Activated naive CD4-positive, alpha-beta T cell treated with anti-CD3 and anti-CD28 coated beads, Interleukin-2, amount 50 U/mL, for 16 hours (primary cell): ENCODE data around the gene MAGEC3.
"Not testable (repeated sequence)": the region's sequence is repeated elsewhere in the genome, so short reads cannot be mapped to it uniquely, and the experiment has no call there.

Experiments used
- DNase-seq: peaks from one replicate; pipeline ENCODE4 v3.0.0-alpha.2; 2020

The MAGEC3 gene, protein sequence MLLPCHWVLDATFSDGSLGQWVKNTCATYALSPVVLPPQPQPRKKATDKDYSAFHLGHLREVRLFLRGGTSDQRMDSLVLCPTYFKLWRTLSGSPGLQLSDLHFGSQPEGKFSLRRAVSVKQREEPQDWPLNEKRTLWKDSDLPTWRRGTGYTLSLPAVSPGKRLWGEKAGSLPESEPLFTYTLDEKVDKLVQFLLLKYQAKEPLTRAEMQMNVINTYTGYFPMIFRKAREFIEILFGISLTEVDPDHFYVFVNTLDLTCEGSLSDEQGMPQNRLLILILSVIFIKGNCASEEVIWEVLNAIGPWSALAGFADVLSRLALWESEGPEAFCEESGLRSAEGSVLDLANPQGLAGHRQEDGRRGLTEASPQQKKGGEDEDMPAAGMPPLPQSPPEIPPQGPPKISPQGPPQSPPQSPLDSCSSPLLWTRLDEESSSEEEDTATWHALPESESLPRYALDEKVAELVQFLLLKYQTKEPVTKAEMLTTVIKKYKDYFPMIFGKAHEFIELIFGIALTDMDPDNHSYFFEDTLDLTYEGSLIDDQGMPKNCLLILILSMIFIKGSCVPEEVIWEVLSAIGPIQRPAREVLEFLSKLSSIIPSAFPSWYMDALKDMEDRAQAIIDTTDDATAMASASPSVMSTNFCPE

GRCh38 chrX:141838016-141838415 lies at the start of gene MAGEC3:
MAGEC3 (plus strand) TSS chrX:141838316; CDS start chrX:141838316, 0 bp downstream.
- no peak for DNase-seq

DNA sequence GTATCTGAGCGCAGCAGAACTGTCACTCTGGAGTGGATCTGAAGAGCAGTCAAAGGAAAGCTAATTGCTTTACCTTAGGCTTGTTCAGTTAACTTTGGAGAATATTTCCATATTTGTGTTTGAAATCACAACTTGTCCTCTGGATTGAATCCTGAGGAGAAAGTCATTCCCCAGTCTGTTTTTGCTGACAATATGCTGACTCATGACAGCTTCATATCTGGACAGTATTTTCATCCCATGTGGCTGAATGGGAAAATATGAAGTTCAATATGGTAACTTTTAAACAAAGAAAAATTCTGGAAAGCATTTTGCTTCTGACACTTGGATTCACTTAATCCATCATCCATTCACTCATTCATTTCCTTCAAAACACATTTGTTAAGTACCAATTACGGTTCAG lies 46.3 kb upstream of the MAGEC3 start:
- DNase-seq: no peak

- no peak for DNase-seq
Observed at GRCh38 chrX:141811438-141811837, 26.7 kb upstream of the MAGEC3 start.

DNA sequence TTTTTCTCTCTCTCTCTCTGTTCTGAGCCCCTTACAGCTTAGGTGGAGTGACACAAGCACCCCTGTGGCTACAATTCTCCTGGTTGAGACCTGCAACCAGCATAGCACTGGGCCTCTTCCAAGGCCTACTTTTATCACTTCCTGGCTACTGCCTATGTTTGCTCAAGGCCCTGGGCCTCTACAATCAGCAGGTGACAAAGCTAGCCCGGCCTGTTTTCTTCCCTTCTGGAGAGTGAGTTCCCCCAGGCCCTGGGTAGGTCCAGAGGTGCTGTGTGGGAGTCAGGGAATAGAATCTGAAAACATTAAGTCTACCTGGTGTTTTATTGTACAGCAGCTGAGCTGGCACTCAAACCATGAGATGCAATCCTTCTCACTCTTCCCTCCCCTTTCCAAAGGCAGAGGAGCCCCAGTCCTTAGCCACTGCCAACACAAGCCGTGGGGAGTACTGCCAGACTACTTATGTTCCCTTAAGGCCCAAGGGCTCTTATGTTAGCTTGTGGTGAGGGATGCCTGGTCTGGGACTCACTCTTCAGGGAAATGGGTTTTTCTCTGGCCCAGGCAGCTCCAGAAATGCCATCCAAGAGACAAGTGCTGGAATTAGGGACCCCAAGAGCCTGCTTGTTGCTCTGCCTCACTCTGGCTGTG lies 23.8 kb upstream of the MAGEC3 start:
- DNase-seq: no peak

DNA sequence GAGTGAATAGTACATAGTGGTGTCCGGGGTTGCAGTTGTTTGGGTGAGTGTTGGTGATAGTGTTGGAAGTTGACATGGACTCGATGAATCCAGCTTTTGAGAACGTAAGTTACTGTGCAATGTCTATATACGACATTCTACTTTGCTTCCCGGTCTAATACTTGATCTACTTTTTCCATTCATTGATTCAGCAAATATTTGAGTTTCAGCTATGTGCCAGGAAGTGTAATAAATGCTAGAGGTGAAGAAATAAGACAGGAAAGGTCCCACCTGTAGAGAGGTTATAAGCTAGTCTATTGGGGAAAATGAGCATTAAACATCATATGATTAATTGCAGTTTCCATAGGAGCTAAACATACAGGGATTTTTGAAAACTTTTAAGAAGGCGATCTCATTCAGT lies 22.2 kb upstream of the MAGEC3 start:
- no peak for DNase-seq

GRCh38 chrX:141832247-141832646 lies 5.9 kb upstream of the MAGEC3 start:
- no peak for DNase-seq

DNA sequence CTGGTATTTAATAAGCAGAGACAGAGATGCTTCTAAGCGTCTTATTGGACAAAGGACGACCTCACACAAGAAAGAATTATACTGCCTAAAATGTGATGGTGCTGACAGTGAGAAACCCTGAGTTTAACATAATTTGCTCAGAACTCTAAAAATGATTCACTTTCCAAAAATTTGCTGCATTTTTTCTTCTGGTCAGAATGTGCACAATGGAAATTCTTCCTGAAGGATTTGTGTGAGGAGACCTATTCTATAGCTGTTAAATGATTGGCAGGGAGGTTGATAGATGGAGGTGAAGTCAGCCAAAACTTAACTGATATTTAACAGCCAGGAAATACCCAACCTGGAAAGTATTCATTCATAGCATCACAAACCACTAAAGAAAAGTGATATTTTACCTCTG lies 1.7 kb downstream of the MAGEC3 start:
- no peak for DNase-seq

- DNase-seq: no peak
Observed at GRCh38 chrX:141857479-141857878, 19.4 kb downstream of the MAGEC3 start.

DNA sequence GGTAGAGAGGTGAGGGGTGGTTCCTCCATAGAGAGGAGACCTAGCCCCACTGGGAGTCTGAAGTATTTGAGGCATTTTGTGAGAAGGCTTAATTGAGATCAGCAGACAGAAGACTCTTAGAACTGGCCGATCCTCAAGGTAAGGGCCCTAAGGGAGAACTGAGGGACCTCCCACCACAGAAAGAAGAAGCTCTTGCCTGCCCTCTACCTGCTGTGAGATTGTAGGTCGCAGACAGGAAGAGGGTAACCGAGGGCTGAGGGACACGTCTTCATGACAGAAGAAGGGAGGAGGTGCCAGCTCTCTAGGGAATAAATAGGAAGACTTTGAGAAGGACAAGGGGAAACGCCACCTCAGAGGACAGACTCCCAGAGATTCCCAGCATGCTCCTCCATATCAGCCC lies 41.5 kb downstream of the MAGEC3 start:
- DNase-seq: no peak

GRCh38 chrX:141888811-141889210 lies 50.7 kb downstream of the MAGEC3 start:
- not testable (repeated sequence) for DNase-seq

GRCh38 chrX:141894733-141895132 lies 56.6 kb downstream of the MAGEC3 start:
- no peak for DNase-seq

DNA sequence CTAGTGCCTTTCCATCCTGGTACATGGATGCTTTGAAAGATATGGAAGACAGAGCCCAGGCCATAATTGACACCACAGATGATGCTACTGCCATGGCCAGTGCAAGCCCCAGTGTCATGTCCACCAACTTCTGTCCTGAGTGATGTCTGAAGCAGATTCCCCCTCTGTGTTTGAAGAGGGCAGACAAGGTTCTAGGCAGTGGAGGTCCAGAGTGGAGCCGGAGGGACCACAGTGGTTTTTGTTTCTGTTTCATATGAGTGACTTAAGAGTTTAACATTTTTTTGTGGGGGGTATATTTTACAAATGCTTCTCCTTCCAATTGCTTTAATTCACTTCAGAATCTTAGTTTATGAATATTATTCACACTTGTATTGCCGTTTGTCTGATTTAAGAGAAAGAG lies 59.6 kb downstream of the MAGEC3 start:
- DNase-seq: no peak

- no peak for DNase-seq
Observed at GRCh38 chrX:141902366-141902765, 64.2 kb downstream of the MAGEC3 start.

DNA sequence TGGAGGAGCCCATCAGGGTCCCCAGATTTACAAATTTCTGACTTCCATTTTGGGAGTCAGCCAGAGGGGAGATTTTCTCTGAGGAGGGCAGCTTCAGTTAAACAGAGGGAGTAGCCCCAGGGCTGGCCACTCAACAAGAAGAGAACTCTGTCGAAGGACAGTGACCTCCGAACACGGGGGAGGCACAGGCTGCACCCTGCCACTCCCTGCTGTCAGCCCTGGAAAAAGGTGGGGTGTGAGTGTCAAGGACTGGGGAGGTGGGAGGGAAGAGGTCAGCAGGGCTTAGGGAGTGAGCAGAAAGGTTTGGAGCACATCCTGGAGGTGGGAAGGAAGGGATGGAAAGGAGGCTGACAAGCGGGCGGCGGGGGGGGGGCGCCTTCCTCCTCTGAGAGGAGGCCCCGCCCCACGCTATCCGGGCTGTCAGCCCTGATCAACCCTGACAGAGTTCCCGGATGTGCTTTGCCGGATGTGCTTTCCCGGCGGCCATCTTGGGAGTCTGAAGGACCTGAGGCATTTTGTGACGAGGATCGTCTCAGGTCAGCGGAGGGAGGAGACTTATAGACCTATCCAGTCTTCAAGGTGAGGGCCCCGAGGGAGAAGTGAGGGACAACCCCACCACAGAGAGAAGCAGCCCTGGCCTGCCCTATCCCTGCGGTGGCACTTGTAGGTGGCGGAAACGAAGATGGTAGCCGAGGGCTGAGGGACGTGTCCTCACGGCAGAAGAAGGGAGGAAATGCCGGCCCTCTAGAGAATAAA lies 65.5 kb downstream of the MAGEC3 start, which contains the start of gene MAGEC1:
Gene MAGEC1, plus strand, starts transcription at position 495 of the 756 bp plus-strand sequence. CDS start 1,179 bp downstream, outside the sequence.
- DNase-seq: no peak

- DNase-seq: no peak
Observed at GRCh38 chrX:141904262-141904661, 66.1 kb downstream of the MAGEC3 start.

DNA sequence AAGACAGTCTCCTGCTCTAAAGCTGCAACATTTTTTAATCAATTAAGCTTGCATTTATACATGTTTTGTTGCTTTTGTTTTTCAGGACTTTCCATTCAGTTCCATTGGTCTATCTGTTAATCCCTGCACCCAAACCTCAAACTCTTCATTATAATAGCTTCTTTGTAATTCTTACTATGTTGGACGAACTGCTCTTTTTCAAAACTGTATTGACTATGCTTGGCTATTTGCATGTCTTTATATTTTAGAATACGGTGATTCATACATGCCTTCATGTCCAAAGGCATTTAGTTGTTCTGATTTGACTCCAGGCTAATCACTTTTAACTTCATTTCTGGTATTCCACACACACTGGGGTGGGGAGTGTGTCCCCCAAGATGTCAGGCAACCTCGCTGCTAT lies 79.7 kb downstream of the MAGEC3 start:
- DNase-seq: no peak

- no peak for DNase-seq
Observed at GRCh38 chrX:141924293-141924692, 86.2 kb downstream of the MAGEC3 start.

GRCh38 chrX:141928432-141928831 lies 90.3 kb downstream of the MAGEC3 start:
- no peak for DNase-seq

DNA sequence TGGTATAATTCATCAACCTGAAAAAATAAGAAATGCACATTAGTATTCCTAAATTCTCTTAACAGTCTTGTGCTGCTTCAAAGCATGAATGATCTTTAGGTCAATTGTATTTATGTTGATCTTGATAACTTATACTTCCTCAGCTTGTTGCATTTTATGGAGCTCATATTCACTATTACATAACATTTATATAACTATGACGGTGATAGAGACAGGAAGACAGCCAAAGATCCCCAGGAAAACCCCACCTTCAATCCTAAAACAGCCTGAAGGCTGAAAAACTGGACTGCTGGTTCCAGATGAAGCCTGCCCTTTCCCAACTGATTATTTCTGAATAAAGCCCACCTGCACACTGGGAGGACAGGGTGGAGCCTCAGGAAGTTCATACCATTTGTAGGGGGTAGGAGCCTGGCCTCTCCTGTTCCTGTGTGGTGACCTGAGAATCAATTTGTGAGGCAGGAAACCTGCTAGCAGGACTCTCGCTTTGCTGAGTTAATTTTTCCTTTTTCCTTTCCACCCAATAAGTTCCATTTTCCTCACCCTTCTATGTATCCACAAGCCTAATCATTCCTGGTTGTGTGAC lies 96.0 kb downstream of the MAGEC3 start:
- no peak for DNase-seq

DNA sequence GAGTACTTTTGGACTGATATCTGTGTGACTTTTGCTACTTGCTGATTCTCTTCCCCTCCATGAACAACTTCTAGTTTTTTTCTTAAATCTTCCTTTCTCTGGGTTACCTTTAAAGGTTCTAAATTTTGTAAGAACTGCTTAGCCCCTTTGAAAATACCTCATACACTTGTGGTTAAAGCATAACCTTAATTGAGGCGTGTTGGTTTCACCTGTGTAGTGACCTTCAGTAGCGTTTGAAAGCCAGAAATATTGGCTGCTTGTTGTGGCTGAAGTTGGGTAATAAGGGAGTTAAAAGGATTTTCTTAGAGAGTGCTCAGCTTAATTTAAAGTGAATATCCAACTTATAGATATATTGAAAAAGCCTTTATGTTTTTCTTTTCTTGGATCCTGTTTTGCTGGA lies 97.5 kb downstream of the MAGEC3 start:
- no peak for DNase-seq

GRCh38 chrX:141936080-141936479 lies 98.0 kb downstream of the MAGEC3 start:
- DNase-seq: no peak

GRCh38 chrX:141941234-141941633 lies 103.1 kb downstream of the MAGEC3 start:
- DNase-seq: no peak

- DNase-seq: no peak
Observed at GRCh38 chrX:141945426-141945825, 107.3 kb downstream of the MAGEC3 start.
